Stimulated activated CD8-positive, alpha-beta memory T cell treated with anti-CD3 and anti-CD28 coated beads, Interleukin-7, amount 100 ng/mL, for 48 hours (primary cell): ENCODE results near the gene S100B.
"Not testable (repeated sequence)": the region's sequence is repeated elsewhere in the genome, so short reads cannot be mapped to it uniquely, and the experiment has no call there.

Source experiments
- DNase-seq, 2 donors: peaks; one replicate each; pipeline ENCODE4 v3.0.0-alpha.2; 2020; ENCODE audit warnings: low read depth in 1 of 2; ENCODE audit errors: extremely low read depth in 1 of 2

S100B gene

DNA sequence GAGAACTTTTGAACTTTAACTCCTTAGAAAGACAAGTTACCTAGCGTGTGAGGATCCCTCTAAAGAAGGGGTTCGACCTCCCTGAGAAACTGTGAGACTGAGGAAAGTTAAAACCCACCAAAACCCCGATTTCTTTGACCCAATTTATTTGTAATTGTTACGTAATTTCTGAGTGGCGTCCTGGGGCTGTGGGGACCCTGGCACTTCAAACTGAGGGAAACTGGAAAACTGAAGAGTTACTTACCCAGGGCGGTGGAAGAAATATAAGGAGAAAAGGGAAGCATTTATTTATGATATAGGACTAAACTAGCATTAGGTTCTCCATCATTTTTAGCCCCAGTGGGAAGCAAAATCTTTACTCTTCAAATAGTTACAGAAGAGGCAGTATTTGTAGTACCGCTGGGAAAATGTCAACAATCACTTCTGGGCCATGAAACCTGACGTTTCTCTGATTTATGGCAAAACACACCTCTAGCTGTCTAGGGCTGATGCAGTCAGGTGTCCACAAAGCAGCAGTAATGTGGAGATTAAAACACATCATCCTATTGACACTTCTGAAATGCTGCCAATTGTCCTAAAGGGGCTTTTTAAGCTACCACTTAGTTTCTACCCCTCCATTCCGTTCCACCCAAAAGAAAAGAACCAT lies 430 bp downstream of the S100B start:
- no peak for DNase-seq

GRCh38 chr21:46603228-46603627 lies 1.7 kb downstream of the S100B start:
- DNase-seq, result no peak

- DNase-seq, result no peak
Observed at GRCh38 chr21:46600978-46601377, 3.9 kb downstream of the S100B start.

DNA sequence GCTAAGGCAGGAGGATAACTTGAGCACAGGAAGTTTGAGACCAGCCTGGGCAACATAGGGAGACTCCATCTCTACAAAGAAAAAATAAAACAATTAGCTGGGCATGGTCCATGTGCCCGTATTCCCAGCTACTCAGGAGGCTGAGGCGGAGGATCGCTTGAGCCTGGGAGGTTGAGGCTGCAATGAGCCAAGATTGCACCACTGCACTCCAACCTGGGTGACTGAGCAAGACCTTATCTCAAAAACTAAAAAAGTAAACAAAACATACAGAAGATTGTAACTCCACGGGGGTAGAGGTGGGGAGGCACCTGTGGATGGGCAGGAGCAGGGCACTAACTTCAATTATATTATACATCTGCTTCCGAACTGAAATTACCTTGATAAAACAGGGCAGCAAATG lies 4.6 kb downstream of the S100B start:
- DNase-seq, result no peak

GRCh38 chr21:46598581-46599572 lies 6.0 kb downstream of the S100B start:
- no peak for DNase-seq

GRCh38 chr21:46597896-46598343 lies 7.0 kb downstream of the S100B start:
- no peak for DNase-seq

DNA sequence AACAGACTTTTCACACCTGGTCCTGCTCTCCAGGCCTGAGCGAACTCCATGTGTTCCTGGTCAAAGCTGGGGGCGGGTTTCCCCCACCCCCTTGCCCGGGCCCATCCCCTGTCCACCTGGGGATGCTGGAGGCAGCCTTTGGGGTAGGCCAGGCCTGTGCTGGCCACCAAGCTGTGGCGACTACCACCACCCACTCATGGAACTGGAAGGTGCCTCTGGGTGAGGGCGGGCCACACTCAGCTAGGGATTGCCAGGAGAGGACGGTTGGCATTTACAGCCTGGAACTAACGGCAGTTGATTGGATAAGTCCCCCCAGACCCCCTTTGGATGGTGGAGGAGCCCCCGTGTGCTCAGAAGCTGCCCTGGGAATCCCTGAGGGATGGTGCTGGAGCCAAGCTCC lies 7.9 kb downstream of the S100B start:
- DNase-seq, result no peak

GRCh38 chr21:46596201-46596600 lies 8.7 kb downstream of the S100B start:
- no peak for DNase-seq

GRCh38 chr21:46594276-46594675 lies 10.6 kb downstream of the S100B start:
- no peak for DNase-seq

DNA sequence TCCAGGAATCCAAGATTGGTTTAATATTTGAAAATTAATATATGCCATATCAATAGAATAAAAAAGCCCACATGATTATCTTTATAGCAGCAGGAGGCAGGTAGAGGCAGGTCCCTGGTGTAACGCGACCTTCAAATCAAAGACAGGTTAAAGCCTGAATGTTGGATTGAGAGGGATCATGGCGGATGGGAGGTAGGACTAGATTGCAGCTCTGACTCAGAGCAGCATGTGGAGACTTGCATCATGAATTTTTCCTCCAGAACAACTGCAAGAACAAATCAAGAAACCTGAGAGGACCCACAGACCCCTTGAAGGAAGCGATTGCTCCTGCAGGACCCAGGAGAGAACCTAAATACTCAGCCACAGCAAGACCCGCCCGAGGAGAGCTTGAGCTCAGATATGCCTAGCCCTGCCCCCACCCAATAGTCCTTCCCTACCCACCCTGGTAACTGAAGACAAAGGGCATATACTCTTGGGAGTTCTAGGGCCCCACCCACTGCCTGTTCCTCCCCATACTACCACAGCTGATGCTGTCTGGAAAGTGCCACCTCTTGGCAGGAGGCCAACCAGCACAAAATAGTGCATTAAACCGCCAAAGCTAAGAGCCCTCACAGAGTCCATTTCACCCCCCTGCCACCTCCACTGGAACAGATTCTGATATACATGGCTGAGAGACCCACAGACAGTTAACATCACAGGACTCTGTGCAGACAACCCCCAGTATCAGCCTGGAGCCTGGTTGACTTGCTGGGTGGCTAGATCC lies 19.5 kb downstream of the S100B start:
- no peak for DNase-seq

DNA sequence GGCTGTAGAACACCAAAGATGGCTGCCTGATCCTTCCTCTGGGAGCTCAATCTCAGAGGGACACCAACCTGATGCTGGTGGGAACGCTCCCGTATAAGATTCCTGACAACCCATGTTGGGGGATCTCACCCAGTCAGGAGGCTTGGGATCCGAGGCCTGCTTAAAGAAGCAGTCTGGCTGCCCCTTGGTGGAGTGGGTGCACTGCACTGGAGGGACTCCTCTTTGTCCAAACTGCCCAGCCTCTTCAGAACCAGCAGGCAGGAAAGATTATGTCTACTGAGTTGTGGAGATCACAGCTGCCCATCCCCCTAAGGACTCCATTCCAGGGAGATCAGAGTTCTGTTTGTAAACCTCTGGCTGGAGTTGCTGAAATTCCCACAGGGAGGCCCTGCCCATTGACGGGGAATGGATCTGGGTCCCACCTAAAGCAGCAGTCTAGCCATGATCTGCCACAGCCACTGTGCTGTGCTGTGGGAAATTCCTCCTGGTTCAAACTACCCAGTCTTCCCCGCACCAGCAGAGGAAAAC lies 23.0 kb downstream of the S100B start:
- DNase-seq, result no peak

DNA sequence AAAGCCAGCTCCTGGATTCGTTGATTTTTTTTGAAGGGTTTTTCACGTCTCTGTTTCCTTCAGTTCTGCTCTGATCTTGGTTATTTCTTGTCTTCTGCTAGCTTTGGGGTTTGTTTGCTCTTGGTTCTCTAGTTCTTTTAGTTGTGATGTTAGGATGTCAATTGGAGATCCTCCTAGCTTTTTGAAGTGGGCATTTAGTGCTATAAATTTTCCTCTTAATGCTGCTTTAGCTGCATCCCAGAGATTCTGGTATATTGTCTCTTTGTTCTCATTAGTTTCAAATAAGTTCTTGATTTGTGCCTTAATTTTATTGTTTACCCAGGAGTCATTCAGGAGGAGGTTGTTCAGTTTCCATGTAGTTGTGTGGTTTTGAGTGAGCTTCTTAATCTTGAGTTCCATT lies 25.5 kb downstream of the S100B start:
- not testable (repeated sequence) for DNase-seq

DNA sequence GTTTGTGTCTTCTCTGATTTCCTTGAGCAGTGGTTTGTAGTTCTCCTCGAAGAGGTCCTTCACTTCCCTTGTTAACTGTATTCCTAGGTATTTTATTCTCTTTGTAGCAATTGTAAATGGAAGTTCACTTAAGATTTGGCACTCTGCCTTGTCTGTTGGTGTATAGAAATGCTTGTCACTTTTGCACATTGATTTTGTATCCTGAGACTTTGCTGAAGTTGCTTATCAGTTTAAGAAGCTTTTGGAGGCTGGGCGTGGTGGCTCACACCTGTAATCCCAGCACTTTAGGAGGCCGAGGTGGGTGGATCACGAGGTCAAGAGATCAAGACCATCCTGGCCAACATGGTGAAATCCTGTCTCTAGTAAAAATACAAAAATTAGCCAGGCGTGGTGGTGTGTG lies 27.1 kb downstream of the S100B start:
- DNase-seq, result not testable (repeated sequence)

GRCh38 chr21:46572850-46573249 lies 32.0 kb downstream of the S100B start:
- no peak for DNase-seq

DNA sequence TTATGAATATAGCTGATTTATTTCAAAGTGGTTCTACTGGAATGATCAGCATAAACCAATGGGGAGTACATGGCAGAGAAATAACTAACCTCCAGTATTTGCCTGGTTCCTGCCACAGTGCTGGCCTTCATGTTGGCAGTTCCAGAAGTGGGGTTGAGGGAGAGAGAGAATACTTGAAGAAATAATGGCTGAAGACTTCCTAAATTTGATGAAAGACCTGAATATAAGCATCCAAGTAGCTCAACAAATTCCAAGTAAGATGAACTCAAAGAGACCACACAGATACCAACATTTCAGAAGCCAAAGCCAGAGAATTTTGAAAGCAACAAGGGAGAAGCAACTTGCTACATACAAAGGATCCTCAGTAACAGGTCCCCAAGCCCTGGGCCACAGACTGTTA lies 34.3 kb downstream of the S100B start:
- no peak for DNase-seq

GRCh38 chr21:46570119-46570518 lies 34.8 kb downstream of the S100B start:
- DNase-seq, result no peak

- DNase-seq, result no peak
Observed at GRCh38 chr21:46569081-46569480, 35.8 kb downstream of the S100B start.

DNA sequence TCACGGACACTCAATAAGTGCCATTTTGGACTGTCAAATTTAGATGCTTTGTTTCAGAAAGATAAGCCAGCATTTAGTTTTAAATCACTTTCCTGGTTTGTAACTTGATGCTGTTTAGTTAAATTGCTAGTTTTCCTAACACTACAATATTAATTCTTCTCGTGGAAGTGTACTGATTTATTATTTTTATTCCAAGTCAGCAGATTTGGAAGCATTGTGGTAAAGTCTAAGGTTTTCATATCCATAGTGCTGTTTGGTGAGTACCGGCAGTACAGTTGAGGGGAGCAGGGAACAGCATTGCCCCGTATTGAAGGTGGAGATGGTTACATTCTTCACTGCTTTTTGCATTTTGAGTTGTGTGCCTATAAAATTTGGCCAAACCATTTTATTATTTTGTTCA lies 36.3 kb downstream of the S100B start:
- no peak for DNase-seq

DNA sequence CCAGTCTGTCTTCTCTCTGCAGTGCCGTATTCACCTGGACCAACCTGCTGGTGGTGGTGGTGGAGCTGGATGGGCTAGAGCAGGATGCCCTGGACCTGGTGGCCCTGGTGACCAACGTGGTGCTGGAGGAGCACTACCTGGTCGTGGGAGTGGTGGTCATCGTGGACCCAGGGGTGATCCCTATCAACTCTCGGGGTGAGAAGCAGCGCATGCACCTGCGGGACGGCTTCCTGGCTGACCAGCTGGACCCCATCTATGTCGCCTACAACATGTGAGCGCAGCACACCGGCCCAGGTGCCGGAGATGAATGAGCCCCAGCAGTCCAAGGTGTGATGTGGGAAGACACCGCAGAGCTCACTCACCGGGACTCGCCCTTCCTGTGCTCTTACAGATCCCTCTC lies 37.5 kb downstream of the S100B start:
- DNase-seq, result no peak

DNA sequence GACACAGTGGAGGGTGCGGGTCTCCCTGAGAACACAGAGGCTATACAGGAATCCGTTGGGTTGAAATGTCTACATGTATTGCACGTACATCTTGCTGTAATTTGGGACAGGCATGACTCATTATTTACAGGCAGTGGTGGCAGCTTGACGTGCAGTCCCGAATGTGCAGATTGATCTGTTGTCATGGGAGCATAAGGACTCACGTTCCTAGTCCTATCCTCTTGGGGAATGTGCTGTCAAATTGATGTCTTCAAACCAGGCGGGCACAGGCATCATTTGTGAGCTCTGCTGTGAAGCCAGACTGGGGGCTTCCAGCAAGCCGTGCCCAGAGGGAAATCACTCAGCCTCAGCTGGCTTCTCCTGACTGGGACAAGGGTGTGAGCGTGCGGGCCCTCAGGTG lies 40.5 kb downstream of the S100B start:
- DNase-seq, result no peak

DNA sequence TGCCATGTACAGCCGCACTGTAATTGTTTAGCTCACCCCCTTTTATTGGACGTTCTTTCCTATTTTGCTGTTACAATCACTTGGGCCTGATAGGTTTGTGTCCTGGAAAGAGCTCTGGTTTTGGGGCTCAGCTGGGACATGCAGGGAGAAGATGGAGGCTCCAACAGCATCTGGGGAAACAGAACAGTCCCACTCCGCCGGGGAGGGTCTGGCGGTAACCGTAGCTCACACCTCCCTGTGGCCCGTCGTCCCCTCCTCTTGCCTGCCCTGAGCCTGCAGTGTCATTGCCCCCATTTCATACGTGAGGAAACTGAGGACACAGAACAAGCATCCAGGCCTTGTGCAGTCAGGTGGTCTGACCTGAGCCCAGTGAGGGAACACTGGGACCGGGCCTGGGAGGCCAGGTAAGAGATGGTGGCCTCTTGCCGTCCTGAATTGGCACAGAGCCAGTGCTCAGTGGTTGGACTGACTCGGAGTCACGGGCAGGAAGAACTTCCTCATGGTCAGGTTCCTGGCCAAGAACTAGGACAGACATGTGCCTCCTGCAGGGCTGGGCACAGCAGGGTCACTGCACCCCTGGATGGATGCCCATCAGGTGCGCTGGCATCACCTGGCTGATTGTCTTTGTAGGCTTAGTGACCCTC lies 41.8 kb downstream of the S100B start:
- DNase-seq, result no peak
